HG02884 (cell line): ENCODE data around the gene GPS2.

Source experiments
- ATAC-seq: cut with Tn5 transposase; IDR thresholded peaks from one replicate; pipeline ENCODE4 v1.9.1; 2021; ENCODE audit warnings: mild to moderate bottlenecking, moderate library complexity; ENCODE audit not compliant: unreplicated experiment

GPS2 gene

DNA sequence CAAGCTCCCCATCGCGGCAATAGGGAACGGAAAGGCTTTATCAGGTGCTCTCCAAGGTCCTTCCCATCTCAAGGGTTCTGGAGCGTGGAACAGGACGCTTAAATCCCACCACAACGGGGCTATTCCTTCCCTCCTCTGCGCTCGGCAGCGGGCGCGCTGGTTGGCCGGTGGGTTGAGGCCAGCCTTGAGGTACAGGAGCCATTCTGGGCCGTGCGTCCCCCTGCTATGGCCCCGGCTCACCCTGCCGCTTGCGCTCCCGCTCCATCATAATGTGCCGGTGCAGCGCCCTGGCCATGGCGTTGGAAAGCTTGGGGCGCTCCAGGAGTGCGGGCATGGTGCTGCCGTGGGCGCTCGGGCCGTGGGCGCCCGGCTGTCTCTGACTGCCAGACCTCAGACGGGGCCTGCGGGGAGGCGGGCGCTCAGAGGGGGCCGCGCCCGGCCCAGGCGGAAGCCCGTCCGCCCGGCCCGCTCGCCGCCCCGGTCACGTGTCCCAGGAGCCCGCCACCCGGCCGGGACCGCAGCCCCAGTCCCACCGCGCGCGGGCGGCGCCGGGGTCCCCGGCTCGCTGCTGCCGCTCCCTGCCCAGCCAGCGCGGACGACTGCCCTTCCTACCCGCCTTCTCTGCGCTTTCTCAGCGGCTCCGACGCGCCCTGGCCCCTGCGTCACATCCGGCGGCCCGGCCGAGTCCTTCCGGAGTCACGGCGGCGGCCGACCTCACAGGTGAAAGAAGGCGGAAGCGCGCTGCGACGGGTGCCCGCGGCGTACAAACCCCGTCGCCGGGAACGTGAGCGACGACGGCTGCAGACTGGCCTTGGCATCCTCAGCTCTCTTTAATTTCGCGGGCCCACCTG lies at the start of gene GPS2:
TSS of gene GPS2 (minus strand) at position 642 of the 851 bp plus-strand sequence. CDS start at position 334, 308 bp downstream.
- ATAC-seq = peak; percentile 56

- ATAC-seq = no peak
These were observed 48.2 kb upstream of the GPS2 start for GRCh38 chr17:7363311-7363710.

GRCh38 chr17:7361906-7362305 lies 46.7 kb upstream of the GPS2 start:
- ATAC-seq = no peak

GRCh38 chr17:7357381-7357780 lies 42.2 kb upstream of the GPS2 start:
- ATAC-seq = no peak

GRCh38 chr17:7356756-7357155 lies 41.6 kb upstream of the GPS2 start:
- ATAC-seq = no peak

GRCh38 chr17:7356072-7356549 lies 41.0 kb upstream of the GPS2 start:
- ATAC-seq = no peak

GRCh38 chr17:7355573-7355972 lies 40.4 kb upstream of the GPS2 start:
- ATAC-seq = no peak

DNA sequence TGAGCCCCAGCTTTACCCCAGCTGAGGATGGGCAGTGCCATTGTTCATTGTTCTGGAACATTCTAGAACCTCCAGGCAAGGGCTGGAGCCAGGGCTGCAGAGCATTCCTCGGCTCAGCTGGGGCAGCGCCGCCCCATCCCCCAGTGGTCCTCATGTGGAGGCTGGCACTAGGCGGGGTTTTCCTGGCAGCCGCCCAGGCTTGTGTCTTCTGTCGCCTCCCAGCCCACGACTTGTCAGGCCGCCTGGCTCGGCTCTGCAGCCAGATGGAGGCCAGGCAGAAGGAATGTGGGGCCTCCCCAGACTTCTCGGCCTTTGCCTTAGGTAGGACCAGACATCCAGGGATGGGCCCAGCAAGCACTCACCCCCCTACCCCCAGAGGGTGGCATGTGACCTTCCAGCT lies 39.9 kb upstream of the GPS2 start, which contains the start of gene TMEM95:
TSS of gene TMEM95 (plus strand) at position 104 of the 400 bp plus-strand sequence. CDS start at position 153, 49 bp downstream.
- no peak for ATAC-seq

DNA sequence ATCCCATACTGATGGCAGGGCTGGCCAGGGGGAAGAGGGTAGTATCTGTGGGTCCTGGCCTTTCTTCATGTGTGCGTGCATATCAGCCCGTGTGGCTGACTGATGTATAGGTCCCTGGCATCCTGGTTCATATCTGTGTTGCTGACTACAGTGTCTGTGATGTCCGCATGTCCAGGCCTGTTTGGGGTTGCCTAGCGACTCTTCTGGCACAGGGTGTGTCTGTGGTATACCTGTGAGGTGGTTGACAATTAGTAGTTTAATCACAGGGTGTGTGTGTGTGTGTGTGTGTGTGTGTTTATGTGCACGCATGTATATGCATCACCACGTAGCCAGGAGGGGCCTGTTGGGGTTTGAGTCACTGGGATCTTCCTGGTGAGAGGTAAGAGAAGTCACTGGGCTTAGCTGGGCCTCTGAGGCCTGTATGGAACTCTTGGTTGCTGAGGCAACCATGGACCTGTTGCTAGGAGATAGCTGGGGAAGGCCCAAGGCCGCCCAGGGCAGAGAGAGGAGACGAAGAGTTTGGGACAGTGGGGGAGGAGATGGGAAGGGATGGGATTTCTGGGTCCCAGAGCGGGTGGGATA lies 39.2 kb upstream of the GPS2 start:
- ATAC-seq = no peak

DNA sequence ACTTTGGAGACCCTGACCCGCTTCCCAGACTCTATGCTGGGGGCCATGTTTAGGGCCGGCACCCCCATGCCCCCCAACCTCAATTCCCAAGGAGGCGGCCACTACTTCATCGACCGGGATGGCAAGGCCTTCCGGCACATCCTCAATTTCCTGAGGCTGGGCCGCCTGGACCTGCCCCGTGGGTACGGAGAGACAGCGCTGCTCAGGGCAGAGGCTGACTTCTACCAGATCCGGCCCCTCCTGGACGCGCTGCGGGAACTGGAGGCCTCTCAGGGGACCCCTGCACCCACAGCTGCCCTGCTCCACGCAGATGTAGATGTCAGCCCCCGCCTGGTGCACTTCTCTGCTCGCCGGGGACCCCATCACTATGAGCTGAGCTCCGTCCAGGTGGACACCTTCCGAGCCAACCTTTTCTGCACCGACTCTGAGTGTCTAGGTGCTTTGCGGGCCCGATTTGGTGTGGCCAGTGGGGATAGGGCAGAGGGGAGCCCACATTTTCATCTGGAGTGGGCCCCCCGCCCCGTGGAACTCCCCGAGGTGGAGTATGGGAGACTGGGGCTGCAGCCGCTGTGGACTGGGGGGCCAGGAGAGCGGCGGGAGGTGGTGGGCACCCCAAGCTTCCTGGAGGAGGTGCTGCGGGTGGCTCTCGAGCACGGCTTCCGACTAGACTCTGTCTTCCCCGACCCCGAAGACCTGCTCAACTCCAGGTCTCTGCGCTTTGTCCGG lies 37.9 kb upstream of the GPS2 start:
- no peak for ATAC-seq

- ATAC-seq = no peak
These were observed 37.3 kb upstream of the GPS2 start for GRCh38 chr17:7352503-7352889.

- ATAC-seq = peak; percentile 49
These were observed 36.7 kb upstream of the GPS2 start, which contains the start of gene KCTD11 for GRCh38 chr17:7351665-7352502. KCTD11 (plus strand) TSS chr17:7352162.

- no peak for ATAC-seq
These were observed 33.5 kb upstream of the GPS2 start for GRCh38 chr17:7348478-7349242.

DNA sequence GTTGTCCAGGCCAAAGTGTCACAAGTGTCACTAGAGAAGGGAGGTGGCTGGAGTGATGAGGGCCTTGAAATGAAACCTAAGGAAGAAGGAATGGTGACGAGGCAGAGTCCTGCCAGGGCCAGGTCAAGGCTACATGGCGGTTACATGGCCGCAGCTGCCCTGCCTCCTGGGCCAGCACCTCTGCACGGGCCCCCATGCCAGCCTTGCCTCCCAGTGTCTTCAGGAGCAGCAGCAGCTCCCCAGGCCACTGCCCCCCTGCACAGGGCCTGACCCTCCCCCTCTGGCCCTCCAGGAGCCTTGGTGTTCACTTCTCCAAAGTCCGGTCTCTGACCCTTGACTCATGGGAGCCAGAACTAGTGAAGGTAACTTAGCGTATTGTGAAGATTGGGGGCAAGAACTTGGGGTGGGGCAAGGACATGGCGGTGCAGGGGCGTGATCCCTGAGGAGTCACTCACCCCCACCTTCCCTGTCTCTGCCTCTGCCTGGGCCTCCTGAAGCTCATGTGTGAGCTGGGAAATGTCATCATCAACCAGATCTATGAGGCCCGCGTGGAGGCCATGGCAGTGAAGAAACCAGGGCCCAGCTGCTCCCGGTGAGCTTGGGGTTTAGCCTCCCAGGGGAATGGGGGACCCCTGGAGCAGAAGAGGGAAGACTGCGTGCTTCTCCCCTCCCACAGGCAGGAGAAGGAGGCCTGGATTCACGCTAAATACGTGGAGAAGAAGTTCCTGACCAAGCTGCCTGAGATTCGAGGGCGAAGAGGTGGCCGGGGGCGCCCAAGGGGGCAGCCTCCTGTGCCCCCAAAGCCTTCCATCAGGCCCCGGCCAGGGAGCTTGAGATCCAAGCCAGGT lies 32.7 kb upstream of the GPS2 start:
- no peak for ATAC-seq

DNA sequence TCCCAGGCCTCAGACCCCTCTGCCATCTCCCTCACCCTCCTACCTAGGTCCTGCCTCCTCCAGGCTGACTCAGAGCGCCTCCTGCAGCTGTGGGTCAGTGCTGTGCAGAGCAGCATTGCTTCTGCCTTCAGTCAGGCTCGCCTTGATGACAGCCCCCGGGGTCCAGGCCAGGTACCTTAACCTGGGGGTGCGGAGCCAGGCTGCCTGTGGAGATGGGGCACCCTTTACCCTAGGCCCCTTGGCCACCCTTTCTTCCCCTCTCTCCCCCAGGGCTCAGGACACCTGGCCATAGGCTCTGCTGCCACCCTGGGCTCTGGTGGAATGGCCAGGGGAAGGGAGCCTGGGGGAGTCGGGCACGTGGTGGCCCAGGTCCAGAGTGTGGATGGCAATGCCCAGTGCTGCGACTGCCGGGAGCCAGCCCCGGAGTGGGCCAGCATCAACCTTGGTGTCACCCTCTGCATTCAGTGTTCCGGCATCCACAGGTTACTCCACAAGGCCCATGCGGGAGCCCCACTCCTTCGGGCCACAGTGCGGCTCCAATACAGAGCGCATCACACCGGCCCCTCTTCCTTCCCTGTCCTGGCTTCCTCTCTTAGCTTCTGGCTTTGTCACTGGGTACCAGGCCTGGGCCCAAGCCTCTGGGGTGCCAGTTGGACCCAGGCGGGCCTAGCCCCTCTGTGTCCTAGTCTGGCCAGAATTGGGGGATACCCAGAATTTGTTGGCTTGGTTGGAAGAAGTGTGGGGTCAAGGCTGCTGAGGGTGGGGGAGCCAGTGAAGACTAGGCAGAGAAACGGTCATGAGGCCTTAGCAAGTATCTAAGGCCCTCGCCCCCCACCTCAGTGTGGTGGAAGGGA lies 31.8 kb upstream of the GPS2 start:
- ATAC-seq = no peak

- no peak for ATAC-seq
These were observed 28.1 kb upstream of the GPS2 start for GRCh38 chr17:7343250-7343649.

DNA sequence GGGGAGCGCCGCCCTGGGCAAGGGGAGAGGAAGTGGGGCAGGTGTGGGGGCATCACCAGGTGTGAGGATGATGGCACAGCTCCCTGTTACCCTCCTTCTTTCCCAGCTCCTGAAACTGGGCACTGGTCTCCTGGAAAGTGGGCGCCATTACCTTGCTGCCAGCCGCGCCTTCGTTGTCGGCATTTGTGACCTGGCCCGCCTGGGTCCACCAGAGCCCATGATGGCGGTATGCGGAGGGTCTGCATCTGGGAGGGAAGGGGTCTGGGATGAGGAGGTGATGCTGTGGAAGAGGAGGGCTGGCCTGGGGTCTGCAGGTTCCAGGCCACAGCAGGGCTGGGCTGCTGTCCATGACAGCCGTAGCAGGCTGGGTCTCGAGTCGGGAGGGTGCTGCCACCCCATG lies 26.7 kb upstream of the GPS2 start:
- ATAC-seq = no peak

DNA sequence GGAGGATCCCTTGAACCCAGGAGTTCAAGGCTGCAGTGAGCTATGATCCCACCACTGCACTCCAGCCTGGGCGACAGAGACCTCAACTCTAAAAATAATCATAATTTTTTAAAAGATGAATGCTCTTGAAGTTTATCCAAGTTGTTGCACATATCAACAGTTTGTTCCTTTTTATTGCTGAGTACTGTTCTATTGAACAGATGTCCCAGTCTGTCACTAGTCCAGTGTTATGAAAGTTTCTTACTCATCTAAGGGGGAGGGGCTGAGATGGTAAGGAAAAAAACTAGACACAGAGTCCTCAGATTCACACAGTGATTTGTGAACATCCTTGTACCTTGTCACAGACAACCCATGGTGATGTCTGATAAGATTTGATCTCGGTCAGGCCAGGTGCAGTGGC lies 25.0 kb upstream of the GPS2 start:
- ATAC-seq = no peak
